Activated T-helper 17 cell treated with anti-CD3 and anti-CD28 coated beads, Interleukin-2, amount 50 U/mL, for 72 hours (primary cell): ENCODE measurements around the gene POU2F1. TPM values are rescaled to one million over a fixed set of nuclear protein-coding genes. Genes with fewer than 3 reads are reported as not detected.
A peak's percentile ranks its signal among the peaks of the same experiment; 100 is the strongest.

Experiments
- ATAC-seq: fragments of 150-1000 bp; cut with Tn5 transposase; replicated peaks from 2 replicates; pipeline ENCODE4 v1.10.0; 2021; ENCODE audit warnings: mild to moderate bottlenecking, moderate library complexity
- H3K27ac Mint-ChIP-seq: one replicate; pipeline ENCODE4 v1.8.0; 2022; ENCODE audit warnings: mixed read lengths
- H3K27me3 Mint-ChIP-seq: one replicate; pipeline ENCODE4 v1.8.0; 2022; ENCODE audit warnings: mixed read lengths
- H3K36me3 Mint-ChIP-seq: one replicate; pipeline ENCODE4 v1.8.0; 2022; ENCODE audit warnings: low read depth, mild to moderate bottlenecking, mixed read lengths
- H3K4me1 Mint-ChIP-seq: one replicate; pipeline ENCODE4 v1.8.0; 2022; ENCODE audit warnings: mixed read lengths
- H3K4me3 Mint-ChIP-seq: one replicate; pipeline ENCODE4 v1.8.0; 2022; ENCODE audit warnings: mild to moderate bottlenecking, mixed read lengths
- H3K9me3 Mint-ChIP-seq: one replicate; pipeline ENCODE4 v1.8.0; 2022; ENCODE audit warnings: mixed read lengths
- total RNA-seq, 2 donors: library from RNA; stranded (reverse); gene quantifications; one replicate each; pipeline ENCODE4 v1.2.3, GENCODE V29; 2022

POU2F1 gene
- total RNA-seq, 2 donors from 2014 or later = 20.6 to 28.0 TPM

- Mint-ChIP-seq H3K9me3 (no peaks in the 10 kb centered on the region), H3K36me3 (peaks cover 42% of the 10 kb centered on the region), H3K4me1 (no peaks in the 10 kb centered on the region), H3K4me3 (no peak overlapping the region), H3K27me3 (no peaks in the 10 kb centered on the region), H3K27ac (no peak overlapping the region)
- ATAC-seq = no peak
These were observed 171.6 kb downstream of the POU2F1 start for GRCh38 chr1:167392200-167392696.

GRCh38 chr1:167400359-167400953 lies 179.8 kb downstream of the POU2F1 start:
- H3K36me3 Mint-ChIP-seq = peaks cover 74% of the 10 kb centered on the region
- H3K27me3 Mint-ChIP-seq = no peaks in the 10 kb centered on the region
- no peak overlapping the region for H3K4me3 Mint-ChIP-seq
- no peak overlapping the region for H3K27ac Mint-ChIP-seq
- no peaks in the 10 kb centered on the region for H3K4me1 Mint-ChIP-seq
- ATAC-seq = no peak
- H3K9me3 Mint-ChIP-seq = no peaks in the 10 kb centered on the region

GRCh38 chr1:167401260-167401873 lies 180.7 kb downstream of the POU2F1 start:
- peak; percentile 76 for ATAC-seq
- no peak overlapping the region for H3K27ac Mint-ChIP-seq
- no peak overlapping the region for H3K4me3 Mint-ChIP-seq
- no peaks in the 10 kb centered on the region for H3K9me3 Mint-ChIP-seq
- peaks cover 78% of the 10 kb centered on the region for H3K36me3 Mint-ChIP-seq
- no peaks in the 10 kb centered on the region for H3K27me3 Mint-ChIP-seq
- H3K4me1 Mint-ChIP-seq = no peaks in the 10 kb centered on the region

- Mint-ChIP-seq H3K27me3 (no peaks in the 10 kb centered on the region), H3K27ac (no peak overlapping the region), H3K4me3 (no peak overlapping the region), H3K4me1 (no peaks in the 10 kb centered on the region), H3K36me3 (peaks cover 74% of the 10 kb centered on the region), H3K9me3 (no peaks in the 10 kb centered on the region)
- ATAC-seq = peak; percentile 62
These were observed 183.6 kb downstream of the POU2F1 start for GRCh38 chr1:167404161-167404888.

DNA sequence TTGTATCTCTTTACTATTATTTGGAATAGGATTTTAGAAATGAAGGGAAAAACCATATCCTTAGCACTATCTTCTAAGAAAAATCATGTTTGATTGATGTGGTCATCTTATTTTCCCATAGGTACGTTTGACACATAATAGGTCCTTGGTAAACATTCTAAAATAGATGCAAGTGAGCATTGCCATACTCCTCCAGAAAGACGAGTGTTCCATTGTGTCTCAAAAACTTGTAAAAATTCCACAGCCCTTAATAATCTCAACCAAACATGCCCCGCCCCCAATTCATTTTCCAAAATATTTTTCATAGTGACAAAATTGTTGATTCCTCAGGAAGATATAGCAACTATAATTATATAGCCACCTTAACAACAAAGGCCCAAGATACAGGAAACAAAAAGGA lies 184.2 kb downstream of the POU2F1 start:
- no peak overlapping the region for H3K27ac Mint-ChIP-seq
- H3K27me3 Mint-ChIP-seq = no peaks in the 10 kb centered on the region
- H3K9me3 Mint-ChIP-seq = no peaks in the 10 kb centered on the region
- peaks cover 72% of the 10 kb centered on the region for H3K36me3 Mint-ChIP-seq
- H3K4me3 Mint-ChIP-seq = no peak overlapping the region
- ATAC-seq = no peak
- H3K4me1 Mint-ChIP-seq = no peaks in the 10 kb centered on the region

GRCh38 chr1:167408355-167408754 lies 187.7 kb downstream of the POU2F1 start:
- Mint-ChIP-seq H3K36me3 (peaks cover 64% of the 10 kb centered on the region), H3K27me3 (no peaks in the 10 kb centered on the region), H3K4me1 (peaks cover 16% of the 10 kb centered on the region), H3K9me3 (no peaks in the 10 kb centered on the region), H3K27ac (no peak overlapping the region), H3K4me3 (no peak overlapping the region)
- no peak for ATAC-seq

GRCh38 chr1:167409183-167409582 lies 188.5 kb downstream of the POU2F1 start:
- peaks cover 62% of the 10 kb centered on the region for H3K36me3 Mint-ChIP-seq
- no peak overlapping the region for H3K27ac Mint-ChIP-seq
- no peak overlapping the region for H3K4me3 Mint-ChIP-seq
- no peaks in the 10 kb centered on the region for H3K27me3 Mint-ChIP-seq
- peaks cover 16% of the 10 kb centered on the region for H3K4me1 Mint-ChIP-seq
- no peak for ATAC-seq
- H3K9me3 Mint-ChIP-seq = no peaks in the 10 kb centered on the region

- peak overlapping the region; percentile 90 for H3K27ac Mint-ChIP-seq
- H3K4me3 Mint-ChIP-seq = peak overlapping the region; percentile 58
- H3K9me3 Mint-ChIP-seq = no peaks in the 10 kb centered on the region
- peaks cover 16% of the 10 kb centered on the region for H3K4me1 Mint-ChIP-seq
- H3K36me3 Mint-ChIP-seq = peaks cover 70% of the 10 kb centered on the region
- ATAC-seq = peak; percentile 86
- no peaks in the 10 kb centered on the region for H3K27me3 Mint-ChIP-seq
These were observed 191.4 kb downstream of the POU2F1 start for GRCh38 chr1:167412072-167412471.

DNA sequence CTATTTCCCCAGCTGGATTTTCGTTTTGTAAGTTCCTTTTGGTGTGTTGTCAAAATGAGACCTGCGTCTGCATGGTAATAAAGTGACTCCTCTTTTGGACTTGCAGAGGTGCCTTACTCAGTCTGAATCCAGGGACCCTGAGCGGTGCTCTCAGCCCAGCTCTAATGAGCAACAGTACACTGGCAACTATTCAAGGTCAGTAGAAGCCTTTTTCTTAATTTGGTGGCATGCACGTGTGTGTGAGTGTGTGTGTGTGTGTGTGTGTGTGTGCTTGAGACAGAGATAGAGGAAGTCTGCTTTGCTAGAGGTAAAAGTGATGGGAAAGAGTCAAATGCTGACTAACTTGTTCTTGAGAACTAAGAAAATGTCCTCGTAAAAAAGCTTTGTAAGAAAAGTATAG lies 192.2 kb downstream of the POU2F1 start:
- H3K27ac Mint-ChIP-seq = peak overlapping the region; percentile 90
- peaks cover 16% of the 10 kb centered on the region for H3K4me1 Mint-ChIP-seq
- peaks cover 66% of the 10 kb centered on the region for H3K36me3 Mint-ChIP-seq
- peak overlapping the region; percentile 38 for H3K4me3 Mint-ChIP-seq
- H3K9me3 Mint-ChIP-seq = no peaks in the 10 kb centered on the region
- no peaks in the 10 kb centered on the region for H3K27me3 Mint-ChIP-seq
- peak; percentile 68 for ATAC-seq

GRCh38 chr1:167413328-167413727 lies 192.6 kb downstream of the POU2F1 start:
- peaks cover 62% of the 10 kb centered on the region for H3K36me3 Mint-ChIP-seq
- peak overlapping the region; percentile 90 for H3K27ac Mint-ChIP-seq
- no peak for ATAC-seq
- no peaks in the 10 kb centered on the region for H3K27me3 Mint-ChIP-seq
- no peaks in the 10 kb centered on the region for H3K9me3 Mint-ChIP-seq
- peak overlapping the region; percentile 38 for H3K4me3 Mint-ChIP-seq
- H3K4me1 Mint-ChIP-seq = peaks cover 16% of the 10 kb centered on the region

GRCh38 chr1:167416506-167416905 lies 195.8 kb downstream of the POU2F1 start:
- peaks cover 55% of the 10 kb centered on the region for H3K36me3 Mint-ChIP-seq
- no peaks in the 10 kb centered on the region for H3K27me3 Mint-ChIP-seq
- H3K9me3 Mint-ChIP-seq = no peaks in the 10 kb centered on the region
- ATAC-seq = no peak
- no peak overlapping the region for H3K4me3 Mint-ChIP-seq
- no peak overlapping the region for H3K27ac Mint-ChIP-seq
- H3K4me1 Mint-ChIP-seq = peaks cover 15% of the 10 kb centered on the region

- Mint-ChIP-seq H3K27me3 (no peaks in the 10 kb centered on the region), H3K27ac (no peak overlapping the region)
- no peak for ATAC-seq
These were observed 197.7 kb downstream of the POU2F1 start for GRCh38 chr1:167418391-167418790.

GRCh38 chr1:167419245-167419644 lies 198.6 kb downstream of the POU2F1 start:
- Mint-ChIP-seq H3K4me1 (no peaks in the 10 kb centered on the region), H3K27ac (no peak overlapping the region), H3K27me3 (no peaks in the 10 kb centered on the region), H3K36me3 (peaks cover 31% of the 10 kb centered on the region), H3K4me3 (no peak overlapping the region), H3K9me3 (no peaks in the 10 kb centered on the region)
- no peak for ATAC-seq

More at GRCh38 chr1:167418391-167418790, 197.7 kb downstream of the POU2F1 start:
- Mint-ChIP-seq H3K4me3 (no peak overlapping the region), H3K36me3 (peaks cover 38% of the 10 kb centered on the region), H3K4me1 (no peaks in the 10 kb centered on the region), H3K9me3 (no peaks in the 10 kb centered on the region)

GRCh38 chr1:167420510-167420909 lies 199.8 kb downstream of the POU2F1 start:
- no peaks in the 10 kb centered on the region for H3K9me3 Mint-ChIP-seq
- H3K36me3 Mint-ChIP-seq = peaks cover 19% of the 10 kb centered on the region
- H3K27ac Mint-ChIP-seq = peak overlapping the region; percentile 43
- no peak for ATAC-seq
- no peaks in the 10 kb centered on the region for H3K27me3 Mint-ChIP-seq
- no peak overlapping the region for H3K4me3 Mint-ChIP-seq
- no peaks in the 10 kb centered on the region for H3K4me1 Mint-ChIP-seq
